DOHH2 (cell line): Measurements from ENCODE around the gene ICAM1.

Source experiments
- H3F3A ChIP-seq: fragments of 200-600 bp; sonication (generic), shearing (Covaris generic); 2 replicates; pipeline ENCODE4 v1.6.0; 2016; ENCODE audit warnings: antibody characterized with exemption, mild to moderate bottlenecking; ENCODE audit not compliant: control insufficient read depth, insufficient read depth
- H3K27ac ChIP-seq: fragments of 200-600 bp; sonication (generic); 2 replicates; pipeline ENCODE4 v1.5.1; 2014; ENCODE audit warnings: low read depth, mild to moderate bottlenecking, low read length, moderate library complexity
- H3K27me3 ChIP-seq: fragments of 200-600 bp; sonication (generic); 2 replicates; pipeline ENCODE4 v1.6.1; 2014; ENCODE audit warnings: mild to moderate bottlenecking, low read length, mixed read lengths; ENCODE audit not compliant: control insufficient read depth
- H3K36me3 ChIP-seq: fragments of 200-600 bp; sonication (generic); 2 replicates; pipeline ENCODE4 v1.6.1; 2014; ENCODE audit warnings: mild to moderate bottlenecking, low read length, moderate library complexity, mixed read lengths; ENCODE audit not compliant: control insufficient read depth
- H3K4me1 ChIP-seq: fragments of 200-600 bp; sonication (generic); 2 replicates; pipeline ENCODE4 v1.6.1; 2014; ENCODE audit warnings: mild to moderate bottlenecking, low read length, mixed read lengths; ENCODE audit not compliant: control insufficient read depth
- H3K4me2 ChIP-seq: fragments of 200-600 bp; sonication (generic); 2 replicates; pipeline ENCODE4 v1.6.0; 2014; ENCODE audit warnings: mild to moderate bottlenecking, low read length, moderate library complexity
- H3K4me3 ChIP-seq: fragments of 200-600 bp; sonication (generic); 2 replicates; pipeline ENCODE4 v1.5.1; 2014; ENCODE audit warnings: mild to moderate bottlenecking, low read length, mixed read lengths
- H3K79me2 ChIP-seq: fragments of 200-600 bp; sonication (generic); 2 replicates; pipeline ENCODE4 v1.6.1; 2014; ENCODE audit warnings: mild to moderate bottlenecking, low read length, mixed read lengths; ENCODE audit not compliant: control insufficient read depth
- H3K9me2 ChIP-seq: fragments of 200-600 bp; sonication (generic); replicated peaks from 2 replicates; pipeline ENCODE4 v1.6.1; 2014; ENCODE audit warnings: mild to moderate bottlenecking, low read length, mixed read lengths; ENCODE audit not compliant: control insufficient read depth
- H3K9me3 ChIP-seq: fragments of 200-600 bp; sonication (generic); 2 replicates; pipeline ENCODE4 v1.6.1; 2014; ENCODE audit warnings: antibody characterized with exemption, low read length, mixed read lengths; ENCODE audit not compliant: control insufficient read depth, insufficient read depth
- H4K20me1 ChIP-seq: fragments of 200-600 bp; sonication (generic); 2 replicates; pipeline ENCODE4 v1.6.0; 2014; ENCODE audit warnings: low read depth, mild to moderate bottlenecking, antibody characterized with exemption, low read length, moderate library complexity; ENCODE audit not compliant: control insufficient read depth, insufficient read depth
- EZH2phosphoT487 ChIP-seq: fragments of 200-600 bp; sonication (generic); IDR thresholded peaks from 2 replicates; pipeline ENCODE4 v1.6.1; 2017; ENCODE audit warnings: borderline replicate concordance, mild to moderate bottlenecking, antibody characterized with exemption, low read length, moderate library complexity, mixed read lengths
- TF ChIP-seq, protein P1 (sequence below): fragments of 200-600 bp; sonication (generic); IDR thresholded peaks from one replicate; pipeline ENCODE4 v1.5.1; 2014; ENCODE audit warnings: antibody characterized with exemption, mild to moderate bottlenecking, low read depth, low read length; ENCODE audit not compliant: poor library complexity, severe bottlenecking

Gene ICAM1

DNA sequence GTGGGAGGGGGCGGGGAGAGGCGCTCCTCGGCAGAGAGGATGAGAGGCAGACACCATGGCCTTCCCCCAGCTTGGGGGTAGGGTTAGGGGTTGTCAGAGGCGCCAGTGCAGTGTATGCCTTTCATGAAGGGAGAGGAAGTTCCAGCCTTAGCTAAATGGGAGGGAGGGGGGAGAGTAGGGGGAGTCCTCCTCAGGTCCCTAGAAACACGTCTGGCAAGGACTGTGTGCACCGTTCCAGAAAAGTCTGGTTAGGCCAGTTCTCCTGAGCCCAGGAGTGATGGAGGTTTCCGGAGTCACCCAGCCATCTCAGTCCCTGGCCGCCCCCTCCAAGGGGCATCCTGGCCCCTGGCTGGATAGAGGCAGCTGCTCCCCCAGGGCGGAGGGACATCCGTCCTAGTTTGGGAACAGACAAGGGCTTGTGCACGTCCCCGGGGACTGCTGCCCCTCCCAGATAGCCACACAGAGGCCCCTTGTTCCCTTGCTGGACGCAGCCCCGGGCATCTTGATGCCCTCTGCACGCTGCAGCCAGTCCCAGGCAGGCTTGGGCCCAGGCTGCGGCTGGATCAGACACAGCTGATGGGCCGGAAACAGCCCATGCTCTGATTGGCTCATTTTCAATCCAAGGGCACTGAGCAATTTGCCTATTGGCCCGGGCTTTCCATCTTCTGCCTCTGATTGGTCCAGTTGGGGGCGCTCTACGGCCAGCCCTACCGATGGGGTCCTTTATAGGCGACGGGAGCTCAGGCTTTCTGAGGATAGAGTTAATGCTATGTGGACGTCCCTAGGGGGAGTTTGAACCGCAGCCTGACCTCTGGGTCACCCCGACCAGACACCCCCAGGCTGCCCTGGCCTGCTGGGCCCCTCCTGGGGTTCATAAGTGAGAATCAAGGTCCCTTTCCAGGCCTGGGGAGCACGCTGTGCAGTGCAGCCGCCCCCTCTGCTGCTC, 43.6 kb upstream of the ICAM1 start:
- no peaks in the 10 kb centered on the region for H3K9me3 ChIP-seq
- H3K36me3 ChIP-seq, result peaks cover 86% of the 10 kb centered on the region
- H4K20me1 ChIP-seq, result peaks cover 29% of the 10 kb centered on the region
- H3K79me2 ChIP-seq, result peaks cover 98% of the 10 kb centered on the region
- H3K9me2 ChIP-seq, result no peaks in the 10 kb centered on the region
- peak overlapping the region; percentile 85 for H3K4me2 ChIP-seq
- H3K27ac ChIP-seq, result peak overlapping the region; percentile 100
- H3F3A ChIP-seq, result peaks cover 61% of the 10 kb centered on the region
- peaks cover 77% of the 10 kb centered on the region for H3K4me1 ChIP-seq
- no peak for TF ChIP-seq EZH2phosphoT487
- TF ChIP-seq, protein P1, sequence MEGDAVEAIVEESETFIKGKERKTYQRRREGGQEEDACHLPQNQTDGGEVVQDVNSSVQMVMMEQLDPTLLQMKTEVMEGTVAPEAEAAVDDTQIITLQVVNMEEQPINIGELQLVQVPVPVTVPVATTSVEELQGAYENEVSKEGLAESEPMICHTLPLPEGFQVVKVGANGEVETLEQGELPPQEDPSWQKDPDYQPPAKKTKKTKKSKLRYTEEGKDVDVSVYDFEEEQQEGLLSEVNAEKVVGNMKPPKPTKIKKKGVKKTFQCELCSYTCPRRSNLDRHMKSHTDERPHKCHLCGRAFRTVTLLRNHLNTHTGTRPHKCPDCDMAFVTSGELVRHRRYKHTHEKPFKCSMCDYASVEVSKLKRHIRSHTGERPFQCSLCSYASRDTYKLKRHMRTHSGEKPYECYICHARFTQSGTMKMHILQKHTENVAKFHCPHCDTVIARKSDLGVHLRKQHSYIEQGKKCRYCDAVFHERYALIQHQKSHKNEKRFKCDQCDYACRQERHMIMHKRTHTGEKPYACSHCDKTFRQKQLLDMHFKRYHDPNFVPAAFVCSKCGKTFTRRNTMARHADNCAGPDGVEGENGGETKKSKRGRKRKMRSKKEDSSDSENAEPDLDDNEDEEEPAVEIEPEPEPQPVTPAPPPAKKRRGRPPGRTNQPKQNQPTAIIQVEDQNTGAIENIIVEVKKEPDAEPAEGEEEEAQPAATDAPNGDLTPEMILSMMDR, result peak; percentile 75
- H3K27me3 ChIP-seq, result no peaks in the 10 kb centered on the region
- H3K4me3 ChIP-seq, result peak overlapping the region; percentile 86

DNA sequence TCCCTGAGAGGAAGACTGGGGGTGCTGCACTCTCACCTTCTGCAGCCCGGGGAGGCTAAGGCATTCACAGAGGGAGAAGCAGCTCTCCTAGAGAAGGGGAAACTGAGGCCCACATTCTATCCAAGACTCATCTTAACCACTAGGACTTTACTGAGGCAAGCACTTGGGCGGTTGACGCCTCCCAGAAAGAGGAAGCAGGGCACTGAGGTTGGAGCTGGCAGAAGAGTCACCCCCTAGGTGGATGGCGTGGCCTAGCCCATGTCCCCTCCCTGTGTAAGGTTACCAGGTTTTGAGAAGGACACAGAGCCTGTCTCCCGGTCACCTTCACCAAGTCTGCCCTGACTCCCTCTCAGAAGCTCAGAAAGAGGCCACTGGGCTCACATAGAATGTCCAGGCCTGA, 42.5 kb upstream of the ICAM1 start:
- Histone ChIP-seq H3K9me2 (no peaks in the 10 kb centered on the region), H3K4me1 (peaks cover 78% of the 10 kb centered on the region), H3K4me3 (peak overlapping the region; percentile 86), H3F3A (peaks cover 58% of the 10 kb centered on the region), H3K79me2 (peaks cover 100% of the 10 kb centered on the region), H3K4me2 (peak overlapping the region; percentile 85), H3K36me3 (peaks cover 78% of the 10 kb centered on the region), H4K20me1 (peaks cover 29% of the 10 kb centered on the region), H3K9me3 (no peaks in the 10 kb centered on the region), H3K27me3 (no peaks in the 10 kb centered on the region), H3K27ac (peak overlapping the region; percentile 100)
- no peak for TF ChIP-seq EZH2phosphoT487
- TF ChIP-seq, protein P1, result no peak

DNA sequence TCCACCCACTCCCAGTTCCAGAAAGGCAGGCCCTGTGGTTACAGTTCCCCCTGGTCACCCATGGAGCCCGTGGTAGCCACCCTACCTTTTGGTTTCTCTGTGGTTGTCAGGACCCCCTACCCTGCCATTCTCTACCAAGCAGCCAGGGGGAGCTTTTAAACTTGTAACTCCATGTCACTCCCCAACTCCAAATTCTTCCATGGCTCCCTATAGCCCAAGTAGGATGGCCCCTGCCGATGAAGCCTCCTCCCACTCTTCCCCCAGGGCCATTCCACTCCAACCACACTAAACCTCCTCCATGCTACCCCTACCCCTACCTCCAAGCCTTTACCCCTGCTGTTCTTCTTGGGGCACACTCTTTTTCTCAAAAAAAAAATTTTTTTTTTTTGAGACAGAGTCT, 42.0 kb upstream of the ICAM1 start:
- TF ChIP-seq, protein P1, result peak; percentile 64
- TF ChIP-seq EZH2phosphoT487, result no peak

More for the DNA sequence above, 42.0 kb upstream of the ICAM1 start:
- Histone ChIP-seq H3F3A (peaks cover 58% of the 10 kb centered on the region), H3K36me3 (peaks cover 72% of the 10 kb centered on the region), H3K9me2 (no peaks in the 10 kb centered on the region), H3K9me3 (no peaks in the 10 kb centered on the region), H3K4me3 (peak overlapping the region; percentile 86), H3K4me2 (peak overlapping the region; percentile 85), H4K20me1 (peaks cover 24% of the 10 kb centered on the region), H3K27ac (peak overlapping the region; percentile 100), H3K27me3 (no peaks in the 10 kb centered on the region), H3K4me1 (peaks cover 78% of the 10 kb centered on the region), H3K79me2 (peaks cover 97% of the 10 kb centered on the region)
